Measurements from ENCODE around the gene NR2F1-AS1.

Gene NR2F1-AS1

DNA sequence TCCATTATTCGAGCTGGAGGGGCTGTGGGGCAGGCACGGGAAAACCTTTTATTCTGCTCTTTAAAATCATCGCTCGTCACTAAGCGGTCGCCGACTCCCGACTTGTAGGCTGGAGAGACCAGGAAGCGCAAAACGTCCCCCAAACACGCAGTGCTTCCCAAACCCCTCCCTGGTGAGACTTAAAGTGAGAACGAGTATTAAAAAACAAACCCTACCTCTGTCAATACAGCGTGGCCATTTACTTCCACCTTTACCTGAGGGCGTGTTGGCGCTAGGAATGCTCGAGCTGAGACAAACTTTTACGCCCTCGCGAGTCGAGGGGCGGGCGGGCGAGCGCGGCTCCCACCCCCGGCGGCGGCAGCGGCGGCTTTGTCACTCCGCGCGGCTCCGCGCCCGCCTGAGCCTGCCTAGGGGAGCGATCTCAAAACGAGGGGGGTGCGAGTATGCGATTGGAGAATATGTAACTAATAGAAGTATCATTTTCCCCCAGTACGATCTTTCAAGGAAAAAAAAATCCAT, at the start of gene NR2F1-AS1:
NR2F1-AS1 (minus strand) TSS at position 293 of the 519 bp plus-strand sequence.
- peak; percentile 42 for DNase-seq

- no peak for DNase-seq
These were observed 45.8 kb upstream of the NR2F1-AS1 start for GRCh38 chr5:93626801-93627200.

- DNase-seq = no peak
These were observed 42.1 kb upstream of the NR2F1-AS1 start for GRCh38 chr5:93623153-93623552.

GRCh38 chr5:93622240-93622885, 41.3 kb upstream of the NR2F1-AS1 start:
- peak; percentile 58 for DNase-seq

- DNase-seq = peak; percentile 63
These were observed 40.3 kb upstream of the NR2F1-AS1 start for GRCh38 chr5:93621327-93621798.

DNA sequence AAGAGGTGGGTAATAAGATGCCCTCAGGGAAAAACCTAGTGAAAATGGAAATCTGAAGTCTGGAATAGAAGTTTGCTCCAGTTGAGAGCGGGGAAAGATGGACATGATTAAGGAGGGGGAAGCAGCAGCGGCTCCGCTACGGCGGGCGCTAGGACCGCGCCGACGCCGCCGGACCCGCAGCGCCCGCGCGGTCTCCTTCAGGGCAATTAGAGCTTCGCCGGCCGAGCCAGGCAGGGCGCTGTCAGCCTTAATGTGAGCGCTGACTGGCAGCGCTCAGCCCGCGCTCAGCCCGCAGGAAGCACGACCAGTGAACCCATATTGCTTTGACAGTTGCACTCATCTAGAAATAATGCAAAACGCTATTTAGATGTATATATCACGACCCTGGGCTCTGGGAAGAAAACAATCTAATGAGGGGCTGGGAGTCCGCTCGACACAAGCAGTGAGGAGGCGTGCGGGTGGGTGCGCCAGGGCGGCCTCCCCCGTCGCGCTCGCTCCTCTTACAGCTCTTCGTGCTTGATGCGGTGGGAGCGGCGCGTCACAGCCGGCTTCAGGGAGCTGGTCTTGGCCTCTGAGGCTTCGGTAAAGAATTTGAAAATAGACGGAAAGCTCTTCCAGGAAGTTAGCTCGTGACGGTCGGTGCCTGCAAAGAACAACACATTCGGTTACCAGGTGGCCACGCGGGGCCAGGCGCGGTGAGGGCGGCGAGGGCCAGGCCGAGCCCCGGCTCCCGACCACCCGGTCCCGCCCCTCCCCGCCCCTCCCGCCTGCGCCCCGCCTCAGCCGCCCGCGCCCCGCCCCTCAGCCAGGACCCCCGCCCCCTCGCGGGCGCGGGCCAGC, 39.7 kb upstream of the NR2F1-AS1 start:
- DNase-seq = peak; percentile 68

DNA sequence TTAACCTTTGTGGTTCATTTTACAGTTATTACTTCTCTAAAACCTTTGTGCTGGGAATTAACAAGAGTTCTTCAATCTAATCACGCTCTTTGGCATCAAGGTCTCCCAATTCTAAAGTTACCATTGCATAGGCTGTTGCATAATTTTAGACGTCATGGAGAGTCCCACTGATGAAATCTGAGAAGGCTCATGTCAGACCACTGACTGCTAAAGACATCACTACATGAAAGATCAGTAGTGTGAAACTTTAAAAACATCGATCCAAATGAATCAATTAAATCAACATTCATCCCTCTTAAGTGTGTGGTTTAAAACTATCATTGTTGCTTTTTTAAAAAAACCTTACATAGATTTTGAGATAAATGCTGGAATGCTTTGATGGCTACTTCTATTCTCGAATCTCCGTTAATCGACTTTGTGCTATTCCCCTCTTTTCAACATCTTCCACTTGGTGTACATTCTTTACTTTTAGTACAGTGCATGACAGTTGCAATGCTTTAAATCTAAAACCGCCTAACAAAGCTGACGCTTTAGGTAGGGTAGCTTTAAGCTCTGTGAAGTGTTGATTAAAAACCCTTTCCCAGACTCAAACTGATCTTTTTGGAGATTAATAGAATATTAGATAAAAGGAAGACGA, 35.6 kb upstream of the NR2F1-AS1 start:
- no peak for DNase-seq

DNA sequence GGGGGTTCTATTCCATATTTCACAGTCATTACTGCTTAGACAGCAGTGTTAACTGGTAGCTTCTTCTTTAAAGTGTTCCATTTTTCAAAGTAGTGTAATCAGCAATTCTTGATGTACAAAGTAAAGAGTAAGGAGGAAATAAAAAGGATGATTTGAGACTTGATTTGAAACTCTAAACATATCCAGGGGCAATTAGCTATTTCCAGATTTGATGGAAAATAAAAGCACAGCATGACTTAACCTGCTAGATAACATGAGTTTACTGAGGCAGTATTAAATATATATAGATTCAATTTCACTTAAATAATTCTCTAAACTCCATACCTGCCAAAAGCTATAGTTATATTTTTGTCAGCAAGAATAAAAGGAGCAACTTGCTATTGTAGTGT, 31.8 kb upstream of the NR2F1-AS1 start:
- DNase-seq = no peak

GRCh38 chr5:93611976-93612854, 31.2 kb upstream of the NR2F1-AS1 start:
- peak; percentile 12 for DNase-seq

DNA sequence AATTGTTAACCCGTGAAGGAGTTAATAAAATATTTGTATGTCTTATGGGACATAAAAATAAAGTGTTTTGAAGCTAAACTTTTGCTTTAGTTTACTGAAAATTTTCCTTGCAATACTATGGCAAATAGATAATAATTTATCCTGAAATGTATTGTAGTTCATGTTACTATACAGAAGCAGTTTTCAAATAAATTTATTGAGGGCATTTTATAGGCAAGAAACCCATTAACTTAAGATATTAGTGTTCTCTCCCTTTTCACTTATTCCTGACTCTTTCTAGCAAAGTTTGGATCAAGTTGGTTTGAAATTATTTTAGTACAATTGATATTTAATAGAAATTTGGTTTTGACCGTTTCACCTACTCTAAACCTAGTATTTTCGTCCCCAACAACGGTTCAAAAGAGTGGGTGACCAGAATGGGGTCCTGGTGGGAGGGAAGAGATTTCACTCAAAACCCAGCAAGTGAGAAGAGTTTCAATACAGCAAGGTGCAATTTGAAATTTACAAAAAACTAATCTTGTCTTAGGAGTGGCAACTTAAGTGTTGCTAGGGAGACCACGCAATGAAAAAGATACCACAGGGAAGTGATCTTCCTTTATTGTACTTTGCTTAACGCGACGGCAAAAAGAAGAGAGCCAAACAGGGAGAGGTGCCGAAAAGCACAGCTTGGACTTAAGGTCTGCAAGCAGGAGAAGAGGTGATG, 30.4 kb upstream of the NR2F1-AS1 start:
- no peak for DNase-seq

DNA sequence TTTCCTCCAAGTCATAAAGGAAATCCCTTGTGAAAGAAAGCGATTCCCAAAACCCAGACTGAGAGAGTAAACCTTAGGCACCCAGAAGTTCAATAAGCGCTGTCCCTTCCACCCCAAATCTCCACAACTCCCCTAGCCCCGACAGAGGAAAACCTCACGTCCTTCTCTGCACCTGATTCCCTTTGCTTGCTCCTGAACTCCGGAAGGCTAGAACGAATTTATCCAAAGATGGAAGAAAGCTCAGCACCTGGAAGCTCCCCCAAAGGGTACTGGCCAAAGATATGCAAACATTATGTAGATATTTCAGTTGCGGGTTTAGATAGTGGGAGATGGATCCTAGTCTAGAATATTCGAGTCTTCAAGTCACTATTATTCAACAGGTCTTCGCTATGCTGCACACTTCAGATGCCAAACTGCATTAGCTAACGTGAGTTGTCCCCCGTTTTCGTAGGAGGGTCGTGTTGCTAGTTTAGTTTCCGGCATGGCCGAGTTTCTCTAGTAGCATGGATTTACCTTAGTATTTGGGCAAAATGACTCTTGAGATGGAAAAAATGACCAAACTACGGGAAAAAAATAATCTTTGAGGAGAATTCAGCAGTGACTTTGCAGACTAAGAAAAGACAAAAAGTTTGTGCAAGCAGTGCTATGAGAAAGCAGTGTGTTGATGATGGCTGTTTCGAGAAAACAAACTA, 29.7 kb upstream of the NR2F1-AS1 start:
- no peak for DNase-seq

DNA sequence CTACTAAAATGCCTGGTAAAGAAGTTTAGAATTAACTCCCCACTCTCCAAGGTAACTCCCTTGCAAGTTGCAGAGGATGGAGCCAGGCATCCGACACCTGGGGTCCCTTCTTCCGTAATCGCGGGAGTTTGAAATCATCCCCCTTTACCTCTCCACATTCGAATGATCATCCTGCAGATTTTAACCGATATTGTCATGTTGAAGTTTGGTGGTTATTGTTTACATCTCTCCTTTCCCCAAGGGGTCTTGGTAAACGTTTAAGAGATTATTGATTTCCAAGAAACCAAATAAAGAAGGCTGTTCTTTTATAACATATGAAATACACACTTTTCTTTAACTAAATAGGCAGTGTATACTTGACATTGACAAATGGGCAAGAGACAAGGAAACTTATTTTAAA, 28.7 kb upstream of the NR2F1-AS1 start:
- DNase-seq = no peak

- DNase-seq = no peak
These were observed 27.8 kb upstream of the NR2F1-AS1 start for GRCh38 chr5:93608855-93609254.

DNA sequence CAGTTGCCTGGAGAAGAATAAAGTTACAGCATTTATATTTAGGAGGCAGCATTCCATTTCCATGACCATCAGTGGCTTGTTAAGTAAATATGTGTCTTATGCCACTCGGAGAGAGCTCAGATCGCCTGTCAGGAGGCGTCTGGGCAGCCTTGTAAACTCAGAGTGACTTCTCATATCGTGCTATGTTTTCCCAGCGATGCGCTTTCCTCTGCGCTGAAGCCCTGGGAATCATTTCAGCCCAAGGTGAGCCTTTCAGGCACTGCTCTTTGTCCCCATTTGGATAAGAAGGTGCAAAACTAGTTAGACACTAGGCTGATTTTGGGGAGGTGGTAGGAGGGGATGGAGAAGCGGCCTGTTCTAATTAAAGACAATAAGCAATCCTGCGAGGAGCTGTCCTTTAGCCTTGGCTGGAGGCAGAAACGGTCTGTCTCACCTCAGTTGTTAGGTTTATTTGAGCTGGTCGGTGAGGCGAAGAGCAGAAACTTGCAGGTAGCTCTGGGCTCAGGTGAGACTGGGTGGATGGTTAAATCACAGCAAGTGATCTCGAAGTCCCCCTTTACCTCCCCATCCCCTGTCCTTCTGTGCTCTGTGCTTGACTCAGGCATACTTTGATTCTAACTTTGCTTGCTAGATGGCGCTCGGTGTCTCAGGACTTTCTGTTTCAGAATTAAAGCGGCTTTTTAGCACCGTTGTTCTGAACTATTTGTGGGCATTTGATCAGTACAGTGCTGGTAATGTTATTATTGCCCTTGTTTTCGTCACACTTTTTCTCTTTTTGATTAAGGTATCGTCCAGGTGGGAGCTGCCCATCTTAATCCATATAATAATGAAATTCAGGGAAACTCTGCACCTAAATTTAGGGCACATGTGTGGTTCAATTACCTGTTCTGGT, 26.6 kb upstream of the NR2F1-AS1 start:
- DNase-seq = peak; percentile 60

GRCh38 chr5:93606382-93606752, 25.3 kb upstream of the NR2F1-AS1 start:
- DNase-seq = no peak

DNA sequence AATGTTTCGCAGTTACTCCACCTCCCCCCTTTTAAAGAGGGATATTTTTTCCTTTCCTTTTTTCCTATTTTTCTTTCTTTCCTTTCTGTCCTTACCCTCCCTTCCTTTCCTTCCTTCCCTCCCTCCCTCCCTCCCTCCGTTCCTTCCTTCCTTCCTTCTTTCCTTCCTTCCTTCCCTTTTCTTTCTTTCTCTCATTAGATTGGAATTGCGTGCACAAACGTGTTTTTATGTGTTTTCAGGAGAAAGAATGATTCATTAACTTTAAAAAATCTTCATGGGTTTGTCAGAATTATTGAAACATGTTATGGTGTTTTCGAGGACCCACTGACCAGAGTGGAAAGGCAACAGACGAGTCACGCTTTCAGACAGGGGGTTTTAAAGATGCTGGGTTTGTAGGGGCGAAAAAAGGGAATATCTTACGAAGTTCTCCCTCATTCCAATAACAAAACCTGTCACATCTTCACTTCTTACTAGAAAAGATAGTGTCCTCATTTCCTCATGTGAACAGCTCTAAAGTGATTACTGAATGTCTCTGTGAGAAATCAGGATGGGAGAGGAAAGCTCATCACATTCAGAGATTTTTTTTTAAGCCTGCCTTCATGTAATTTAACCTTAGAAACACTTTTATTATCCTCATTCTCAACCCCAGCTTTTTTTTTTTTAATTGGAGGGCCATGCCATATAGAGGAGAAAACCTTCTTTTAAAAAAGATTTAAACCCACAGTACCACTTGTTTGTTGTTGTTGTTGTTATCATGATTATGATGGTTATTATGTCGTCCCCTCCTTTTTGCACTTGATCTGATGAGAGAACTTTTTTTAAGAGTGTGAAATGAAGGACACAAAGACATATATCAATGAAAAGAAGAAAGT, 23.9 kb upstream of the NR2F1-AS1 start:
- no peak for DNase-seq

DNA sequence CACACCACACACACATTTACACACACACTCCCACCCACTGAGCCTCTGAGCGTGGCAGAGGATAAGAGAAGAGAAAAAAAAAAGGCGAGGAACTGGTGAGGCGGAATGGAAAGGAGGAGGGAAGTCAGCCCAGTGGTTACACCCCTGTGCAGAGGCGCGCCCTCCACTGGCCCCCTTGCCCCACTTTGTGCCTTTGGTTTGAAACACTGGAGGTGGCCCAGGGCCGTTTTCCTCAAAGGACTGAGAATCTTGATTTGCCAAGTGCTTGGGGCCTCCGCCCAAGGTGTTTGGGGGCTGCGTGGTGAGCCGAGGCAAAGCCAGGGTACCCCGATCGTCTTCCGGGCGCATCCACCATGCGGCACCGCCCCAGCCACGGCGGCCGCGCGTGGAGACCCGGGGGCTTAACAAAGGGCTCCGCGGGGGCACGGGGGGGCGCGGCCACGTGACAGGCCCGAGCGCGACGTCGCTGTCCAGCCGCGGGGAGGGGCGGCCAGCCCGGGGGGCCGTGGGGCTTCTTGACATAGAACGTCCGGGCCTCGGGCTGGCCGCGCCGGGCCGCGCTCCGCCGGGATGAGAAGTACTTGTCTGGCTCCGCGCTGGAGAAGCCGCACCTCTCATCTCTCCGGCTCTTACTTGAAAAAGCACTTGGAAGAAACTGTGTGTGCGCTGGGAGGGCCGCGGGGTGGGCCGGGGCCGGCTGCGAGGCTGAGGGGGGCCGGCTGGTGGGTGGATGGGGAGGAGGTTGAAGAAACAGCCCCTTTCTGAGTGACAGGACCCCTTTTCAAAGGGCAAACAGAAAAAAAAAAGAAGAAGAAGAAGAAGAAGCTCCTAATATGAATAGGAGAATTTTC, 23.0 kb upstream of the NR2F1-AS1 start:
- no peak for DNase-seq

All from fibroblast of skin of right biceps (primary cell).